ENCODE results near the gene LAMA3.

Gene LAMA3

DNA sequence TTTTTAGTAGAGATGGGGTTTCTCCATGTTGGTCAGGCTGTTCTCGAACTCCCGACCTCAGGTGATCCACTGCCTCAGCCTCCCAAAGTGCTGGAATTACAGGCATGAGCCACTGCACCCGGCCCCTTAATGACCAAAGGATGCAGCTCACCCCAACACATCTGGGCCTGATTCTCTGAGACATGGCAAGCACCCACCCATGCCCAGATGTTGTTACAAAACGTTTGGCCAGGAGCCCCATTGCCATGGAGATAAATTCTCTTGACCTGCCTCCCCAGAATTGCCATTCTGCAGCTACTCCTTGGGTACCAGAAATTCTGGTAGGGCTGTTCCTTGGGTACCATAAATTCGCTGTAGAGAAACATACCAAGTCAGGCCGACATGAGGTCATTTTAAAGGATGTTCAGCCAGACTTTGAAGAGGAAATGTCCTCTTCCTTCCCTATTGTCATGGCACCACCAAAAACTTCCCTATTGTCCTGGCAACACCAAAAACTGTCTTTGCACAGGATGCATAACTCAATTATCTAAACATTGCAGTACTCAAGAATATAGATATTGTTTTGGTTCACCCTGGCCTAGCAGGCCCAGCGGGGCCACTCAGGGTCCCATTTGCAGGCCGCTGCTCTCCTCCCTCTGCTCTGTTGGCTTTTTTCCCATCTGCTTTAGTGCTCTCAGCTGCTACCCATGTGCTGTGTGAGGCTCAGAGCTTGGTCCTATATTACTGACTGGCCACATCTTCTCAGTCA, 164.4 kb downstream of the LAMA3 start:
- no peak for DNase-seq (ENCODE audit: low spot score)

DNA sequence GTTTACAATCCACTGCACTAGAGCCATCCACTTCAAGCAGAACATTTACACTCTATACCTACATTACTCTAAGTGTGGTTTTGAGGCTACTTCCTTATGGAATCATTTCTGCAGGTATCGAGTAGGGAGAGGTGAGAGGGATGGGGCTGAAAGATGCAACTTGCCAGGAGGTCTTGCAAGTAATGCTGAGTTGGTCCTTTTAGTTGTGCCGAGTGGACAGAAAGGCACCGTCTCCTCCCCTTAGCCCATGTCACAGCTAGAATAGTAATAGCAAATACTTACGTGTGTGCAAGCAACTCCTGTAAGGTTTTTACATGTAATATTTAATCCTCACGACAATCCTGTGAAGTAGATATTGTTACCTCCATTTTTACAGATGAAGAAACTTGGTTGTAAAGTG, 166.5 kb downstream of the LAMA3 start:
- no peak for DNase-seq (ENCODE audit: low spot score)

DNA sequence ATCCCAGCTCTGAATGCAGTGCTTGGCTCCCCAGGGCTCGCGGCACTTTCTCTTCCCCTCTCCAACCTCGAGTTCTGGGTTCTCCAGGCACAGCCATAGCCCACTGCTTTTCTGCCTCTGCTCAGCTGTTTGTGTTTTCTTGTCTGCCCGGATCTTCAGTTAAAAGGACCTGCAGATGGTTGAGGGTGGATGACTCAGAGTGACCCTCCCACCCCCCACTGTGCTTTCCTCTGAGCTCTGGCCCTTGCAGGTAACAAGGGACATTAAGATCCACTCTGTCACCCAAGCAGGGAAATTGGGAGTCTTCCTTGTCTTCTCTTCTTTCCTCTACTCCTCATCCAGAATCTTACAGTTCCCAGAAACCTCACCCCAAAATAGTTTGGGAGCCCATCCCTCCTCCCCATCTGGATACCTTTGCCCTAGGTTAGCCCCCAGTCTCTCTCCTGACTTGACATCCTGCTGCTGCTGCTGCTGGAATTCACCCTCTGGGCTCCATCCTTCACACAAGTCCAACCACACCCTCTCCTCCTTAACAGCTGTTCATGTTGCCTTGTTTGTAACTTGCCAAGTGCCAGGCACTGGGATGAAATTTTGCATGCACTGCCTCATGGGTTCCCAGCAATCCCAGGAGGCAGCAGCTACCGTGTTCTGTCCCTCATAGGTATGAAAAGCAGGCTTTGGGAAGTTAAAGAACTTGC, 167.4 kb downstream of the LAMA3 start:
- no peak for DNase-seq (ENCODE audit: low spot score)

DNA sequence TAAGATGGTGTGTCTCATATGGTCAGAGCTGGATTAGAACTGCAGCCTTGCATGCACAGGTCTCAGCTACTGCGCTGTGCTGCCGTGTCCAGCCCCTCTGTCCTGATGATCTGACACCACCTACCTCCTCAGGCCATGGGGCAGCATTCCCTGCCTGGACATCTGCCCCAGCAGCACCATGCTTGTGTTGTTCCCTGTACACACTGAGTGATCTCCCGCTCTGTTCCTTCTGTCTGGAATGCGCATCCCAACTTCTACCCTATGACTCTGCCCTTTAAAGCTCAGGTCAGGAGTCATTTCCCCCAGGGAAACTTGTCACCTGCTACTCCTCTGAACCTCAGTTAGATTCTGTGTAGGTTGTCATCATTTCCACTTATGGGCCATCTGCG, 167.9 kb downstream of the LAMA3 start:
- no peak for DNase-seq (ENCODE audit: low spot score)

DNA sequence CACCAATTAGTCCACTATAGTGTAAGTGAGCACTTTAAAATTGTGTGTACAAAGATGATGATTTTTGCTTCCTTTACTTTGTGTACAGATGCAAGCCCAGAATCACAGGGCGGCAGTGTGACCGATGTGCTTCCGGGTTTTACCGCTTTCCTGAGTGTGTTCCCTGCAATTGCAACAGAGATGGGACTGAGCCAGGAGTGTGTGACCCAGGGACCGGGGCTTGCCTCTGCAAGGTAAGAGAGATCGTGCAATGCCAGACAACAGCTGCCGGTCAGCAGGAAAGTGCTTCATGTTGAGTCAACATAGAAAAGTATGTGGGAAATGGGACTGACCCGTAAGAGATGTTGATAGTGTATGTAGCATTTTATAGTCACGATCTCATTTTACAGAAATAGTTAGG, 168.5 kb downstream of the LAMA3 start:
- no peak for DNase-seq (ENCODE audit: low spot score)

DNA sequence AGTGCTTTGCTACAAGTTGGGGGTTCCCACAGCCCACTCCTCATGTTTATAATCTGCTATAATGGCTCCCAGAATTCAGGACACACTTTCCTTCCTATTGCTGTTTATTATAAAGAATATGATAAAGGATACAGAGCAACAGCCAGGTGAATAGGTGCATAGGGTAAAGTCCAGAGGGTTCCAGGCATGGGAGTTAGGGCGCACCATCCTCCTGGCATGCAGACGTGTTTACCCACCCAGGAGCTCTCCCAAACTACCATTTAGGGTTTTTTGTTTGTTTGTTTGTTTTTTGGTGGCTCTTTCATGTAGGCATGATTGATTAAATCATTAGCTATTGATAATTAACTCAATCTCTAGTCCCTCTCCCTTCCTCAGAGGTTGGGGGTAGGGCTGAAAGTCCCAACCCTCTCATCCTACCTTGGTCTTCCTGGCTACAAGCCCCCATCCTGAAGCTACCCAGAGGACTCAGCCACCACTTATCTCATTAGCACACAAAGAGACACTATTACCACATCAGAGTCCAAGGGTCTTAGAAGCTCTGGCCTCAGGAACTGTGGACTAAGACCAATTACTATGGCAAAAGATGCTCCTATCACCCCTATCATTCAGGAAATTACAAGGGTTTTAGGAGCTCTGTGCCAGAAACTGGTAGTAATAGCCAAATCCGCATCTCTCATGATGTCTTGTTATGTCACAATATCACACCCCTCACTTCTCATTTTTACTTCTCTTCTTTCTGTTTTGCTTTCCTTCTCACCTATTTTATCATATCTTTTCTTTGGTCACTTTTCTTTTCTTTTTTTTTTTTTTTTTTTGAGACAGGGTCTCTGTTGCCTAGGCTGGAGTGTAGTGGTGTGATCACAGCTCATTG, 170.4 kb downstream of the LAMA3 start:
- DNase-seq (ENCODE audit: low spot score): no peak

DNA sequence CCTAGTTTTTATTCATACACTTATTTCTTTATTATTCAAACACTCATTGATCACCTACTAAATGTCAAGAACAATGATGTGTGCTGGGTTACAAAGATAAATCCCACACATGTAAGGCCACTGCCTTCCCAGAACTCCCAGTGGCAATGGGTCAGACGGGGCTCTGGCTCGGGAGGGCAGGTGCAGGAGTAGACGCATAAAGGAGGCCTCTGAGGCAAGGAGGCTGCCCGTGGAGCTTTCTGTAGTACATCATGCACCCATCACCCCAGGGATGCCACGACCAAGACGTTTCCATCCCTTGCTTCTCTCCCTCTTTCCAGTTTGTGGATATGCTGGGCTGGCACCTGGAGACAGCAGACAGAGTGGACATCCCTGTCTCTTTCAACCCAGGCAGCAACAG, 172.1 kb downstream of the LAMA3 start:
- no peak for DNase-seq (ENCODE audit: low spot score)

DNA sequence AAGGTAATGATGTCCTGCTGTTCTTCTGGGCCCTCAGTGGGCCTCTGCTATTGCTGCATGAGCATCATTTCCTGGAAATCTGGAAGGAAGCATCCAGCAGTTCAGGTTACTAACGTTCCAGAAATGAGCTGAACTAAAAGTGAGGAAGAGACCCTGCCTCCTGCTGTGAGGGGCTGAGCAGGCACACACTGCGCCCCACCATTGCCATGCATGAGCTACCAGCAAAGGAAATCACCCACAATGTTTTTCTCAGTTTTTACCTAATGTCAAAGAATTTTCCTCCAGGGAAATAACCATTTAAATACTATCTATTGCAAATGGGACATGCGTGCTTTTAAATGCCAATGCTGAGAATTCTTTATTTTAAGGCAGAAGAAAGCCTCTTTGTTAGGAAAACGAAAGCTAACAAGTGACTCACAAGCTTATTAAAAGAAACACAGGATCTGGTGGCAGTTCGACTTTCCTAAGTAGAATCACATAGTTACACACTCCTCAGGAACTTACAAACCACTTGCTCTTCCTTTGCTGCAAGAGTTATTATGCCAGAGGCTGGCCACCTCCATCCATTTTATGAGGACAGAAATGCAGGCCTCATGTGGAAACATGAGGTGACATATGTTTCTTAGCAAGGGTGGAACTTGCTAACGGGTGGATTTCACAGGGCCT, 172.7 kb downstream of the LAMA3 start:
- peak; percentile 15 for DNase-seq (ENCODE audit: low spot score)

DNA sequence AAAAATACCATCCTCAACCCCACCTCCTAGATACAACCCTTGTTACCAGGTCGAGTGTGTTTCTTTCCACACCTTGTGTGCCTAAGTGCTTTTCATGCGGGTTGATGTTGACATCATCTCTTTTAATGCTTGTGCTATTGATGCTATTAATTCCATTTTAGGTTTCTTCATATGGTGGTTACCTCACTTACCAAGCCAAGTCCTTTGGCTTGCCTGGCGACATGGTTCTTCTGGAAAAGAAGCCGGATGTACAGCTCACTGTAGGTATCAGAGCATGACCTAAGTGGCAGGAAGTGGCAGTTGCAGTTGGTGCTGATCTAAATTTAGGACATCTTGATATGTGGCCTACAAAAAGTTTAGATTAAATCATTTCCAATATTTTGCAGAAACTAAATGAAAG, 175.4 kb downstream of the LAMA3 start:
- DNase-seq (ENCODE audit: low spot score): no peak

DNA sequence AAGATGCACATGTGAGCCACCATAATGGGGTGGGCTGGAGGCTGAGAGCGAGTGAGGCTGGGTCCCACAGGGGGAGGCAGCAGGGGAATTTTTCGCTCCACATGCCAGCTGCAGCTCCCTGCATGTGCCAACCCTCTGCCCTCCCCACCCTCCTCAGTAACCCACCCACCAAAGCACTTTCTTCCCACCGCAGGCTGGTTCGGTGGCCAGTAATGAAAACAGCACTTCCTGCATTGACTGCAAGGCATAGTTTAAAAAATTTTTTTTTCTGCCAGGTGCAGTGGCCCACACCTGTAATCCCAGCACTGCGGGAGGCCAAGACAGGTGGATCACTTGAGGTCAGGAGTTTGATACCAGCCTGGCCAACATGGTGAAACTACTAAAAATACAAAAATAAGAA, 177.8 kb downstream of the LAMA3 start:
- DNase-seq (ENCODE audit: low spot score): no peak

DNA sequence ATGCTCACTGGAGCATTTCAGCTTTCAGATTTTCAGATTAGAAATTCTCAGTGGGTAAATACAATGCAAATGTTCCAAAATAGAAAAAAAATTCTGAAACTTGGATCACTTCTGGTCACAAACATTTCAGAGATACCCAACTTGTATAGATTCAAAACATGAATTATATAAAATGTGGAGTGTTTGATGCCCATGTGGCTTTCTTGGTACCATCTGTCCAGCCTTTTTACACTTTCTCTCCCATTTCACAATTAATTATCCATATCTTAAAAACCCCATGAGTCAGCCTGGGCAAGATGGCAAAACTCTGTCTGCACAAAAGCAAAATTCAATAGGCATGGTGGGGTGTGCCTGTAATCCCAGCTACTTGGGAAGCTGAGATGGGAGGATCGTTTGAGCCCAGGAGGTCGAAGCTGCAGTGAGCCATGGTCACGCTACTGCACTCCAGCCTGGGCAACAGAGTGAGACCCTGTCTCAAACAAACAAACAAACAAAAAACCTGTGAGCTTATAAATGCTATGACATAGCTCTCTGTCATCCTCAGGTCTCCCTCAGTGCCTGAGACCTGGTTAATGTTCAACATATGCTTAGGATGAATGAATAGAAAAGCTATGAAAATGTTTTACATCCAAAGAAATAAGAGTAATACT, 179.0 kb downstream of the LAMA3 start:
- DNase-seq (ENCODE audit: low spot score): no peak

DNA sequence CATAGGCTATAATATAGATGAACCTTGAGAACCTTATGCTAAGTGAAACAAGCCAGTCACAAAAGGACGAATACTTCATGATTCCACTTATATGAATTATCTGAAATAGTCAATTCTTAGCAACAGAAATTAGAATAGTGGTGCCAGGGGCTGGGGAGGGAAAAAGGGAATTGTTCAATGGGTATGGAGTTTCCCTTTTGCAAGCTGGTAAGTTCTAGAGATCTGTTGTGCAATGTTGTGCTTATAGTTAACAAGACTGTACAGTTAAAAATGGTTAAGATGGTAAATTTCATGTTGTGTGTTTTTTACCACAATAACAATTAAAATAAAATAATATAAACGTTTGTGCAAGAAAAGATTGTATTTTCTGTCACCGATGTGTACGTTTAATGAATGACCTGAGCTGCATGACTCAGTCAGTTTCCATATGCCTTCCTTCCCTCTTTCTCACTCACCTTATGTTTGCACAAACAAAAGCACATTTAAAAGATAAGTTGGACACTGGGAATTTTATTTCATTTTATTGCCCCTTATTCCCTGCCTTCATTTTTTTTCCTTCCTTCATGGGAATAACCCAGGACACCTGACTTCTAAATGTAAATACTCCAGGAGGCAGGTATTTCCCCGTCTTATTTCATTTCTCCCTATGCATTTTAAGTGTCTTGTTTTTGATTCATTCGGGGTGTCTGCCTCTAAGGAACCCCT, 181.6 kb downstream of the LAMA3 start:
- DNase-seq (ENCODE audit: low spot score): no peak

DNA sequence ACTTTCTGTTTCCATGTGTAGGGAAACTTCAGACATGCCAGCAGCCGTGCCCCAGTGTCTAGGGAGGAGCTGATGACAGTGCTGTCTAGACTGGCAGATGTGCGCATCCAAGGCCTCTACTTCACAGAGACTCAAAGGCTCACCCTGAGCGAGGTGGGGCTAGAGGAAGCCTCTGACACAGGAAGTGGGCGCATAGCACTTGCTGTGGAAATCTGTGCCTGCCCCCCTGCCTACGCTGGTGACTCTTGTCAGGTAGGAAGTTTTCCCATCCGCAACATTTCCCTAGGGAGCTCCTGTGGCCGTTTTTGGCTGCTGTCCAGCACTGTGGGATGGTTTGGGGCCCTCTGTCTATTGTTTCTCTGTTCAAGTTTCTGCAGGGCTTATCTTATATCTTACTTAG, 182.2 kb downstream of the LAMA3 start:
- no peak for DNase-seq (ENCODE audit: low spot score)

DNA sequence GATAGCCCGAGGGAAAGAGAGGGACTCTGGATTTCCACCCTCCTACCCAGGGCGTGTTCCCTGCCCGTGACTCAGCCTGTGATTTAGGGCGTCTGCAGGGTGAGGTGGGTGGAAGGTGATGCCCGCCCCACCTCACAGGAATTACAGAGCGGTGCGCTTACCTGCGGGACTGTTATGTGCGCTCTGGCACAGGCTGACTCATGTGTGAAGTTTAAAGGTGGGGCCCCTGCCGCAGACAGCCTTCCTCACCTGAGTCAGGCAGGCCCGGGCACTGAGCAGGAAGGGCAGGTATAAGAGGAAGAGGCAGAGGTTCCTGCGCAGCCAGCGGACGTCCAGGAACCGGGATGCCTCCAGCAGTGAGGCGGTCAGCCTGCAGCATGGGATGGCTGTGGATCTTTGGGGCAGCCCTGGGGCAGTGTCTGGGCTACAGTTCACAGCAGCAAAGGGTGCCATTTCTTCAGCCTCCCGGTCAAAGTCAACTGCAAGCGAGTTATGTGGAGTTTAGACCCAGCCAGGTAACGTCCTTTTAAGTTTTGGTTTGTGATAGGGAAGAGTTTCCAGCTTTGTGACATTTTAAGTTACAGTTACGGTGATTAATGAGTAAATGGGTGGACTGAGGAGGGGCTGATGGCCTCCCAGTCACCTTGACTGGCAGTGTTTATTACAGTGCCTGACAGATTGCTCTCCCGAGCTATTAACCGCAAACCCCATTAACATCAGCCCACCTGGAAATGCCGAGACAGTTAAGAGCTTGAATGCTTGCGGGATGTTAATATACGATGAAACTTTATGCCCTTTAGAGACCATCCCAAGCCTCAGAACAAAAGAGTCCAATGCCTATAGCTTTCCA, 183.7 kb downstream of the LAMA3 start:
- no peak for DNase-seq (ENCODE audit: low spot score)

DNA sequence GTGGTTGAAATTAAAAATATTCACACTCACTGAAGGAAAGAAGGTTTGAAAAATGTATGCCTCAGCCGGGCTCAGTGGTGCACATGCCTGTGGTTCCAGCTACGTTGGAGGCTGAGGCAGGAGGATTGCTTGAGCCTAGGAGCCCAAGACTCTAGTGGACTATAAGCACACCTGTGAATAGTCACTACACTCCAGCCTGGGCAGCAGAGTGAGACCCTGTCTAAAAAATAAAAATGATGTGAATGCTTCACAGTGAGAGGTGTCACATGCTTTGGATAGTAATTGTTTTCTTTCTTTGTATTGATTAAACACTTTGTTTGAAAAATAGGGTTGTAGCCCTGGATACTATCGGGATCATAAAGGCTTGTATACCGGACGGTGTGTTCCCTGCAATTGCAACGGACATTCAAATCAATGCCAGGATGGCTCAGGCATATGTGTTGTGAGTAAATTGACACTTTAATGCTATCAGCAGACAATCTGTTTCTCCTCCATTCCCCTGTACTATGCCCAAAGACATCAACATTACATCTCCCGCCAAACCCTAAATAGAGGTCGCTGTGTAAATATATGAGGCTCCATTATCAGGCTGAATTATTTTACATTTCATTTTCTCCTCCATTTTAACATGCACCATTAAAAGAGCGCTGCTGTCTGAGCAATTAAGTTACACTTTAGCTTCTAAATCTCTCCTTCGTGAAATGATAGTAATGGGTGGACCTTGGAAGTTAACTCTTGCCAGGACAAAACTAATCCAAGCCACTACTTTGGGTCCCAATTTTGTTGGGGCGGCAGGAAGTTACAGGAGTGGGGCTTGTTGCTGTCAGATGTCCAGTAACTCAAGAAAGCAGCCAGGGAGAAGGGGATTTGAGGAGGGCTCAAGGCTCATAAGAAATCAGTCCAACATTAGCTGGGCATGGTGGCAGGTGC, 187.0 kb downstream of the LAMA3 start:
- no peak for DNase-seq (ENCODE audit: low spot score)

DNA sequence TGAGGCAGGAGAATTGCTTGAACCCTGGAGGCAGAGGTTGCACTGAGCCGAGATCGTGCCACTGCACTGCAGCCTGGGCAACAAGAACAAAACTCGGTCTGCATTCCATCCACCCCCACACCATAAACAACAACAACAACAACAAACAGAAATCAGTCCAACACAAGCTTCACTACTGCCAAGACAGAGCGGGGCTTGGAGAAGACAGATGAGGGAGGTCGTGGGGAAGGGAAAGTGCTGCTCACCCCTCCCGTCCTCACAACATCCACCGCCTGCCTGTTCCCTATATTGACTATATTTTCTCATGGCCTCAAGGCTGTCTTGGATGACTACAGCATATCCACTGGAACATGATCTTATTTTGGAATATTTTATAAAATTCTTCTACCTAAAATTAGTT, 187.7 kb downstream of the LAMA3 start:
- DNase-seq (ENCODE audit: low spot score): no peak

DNA sequence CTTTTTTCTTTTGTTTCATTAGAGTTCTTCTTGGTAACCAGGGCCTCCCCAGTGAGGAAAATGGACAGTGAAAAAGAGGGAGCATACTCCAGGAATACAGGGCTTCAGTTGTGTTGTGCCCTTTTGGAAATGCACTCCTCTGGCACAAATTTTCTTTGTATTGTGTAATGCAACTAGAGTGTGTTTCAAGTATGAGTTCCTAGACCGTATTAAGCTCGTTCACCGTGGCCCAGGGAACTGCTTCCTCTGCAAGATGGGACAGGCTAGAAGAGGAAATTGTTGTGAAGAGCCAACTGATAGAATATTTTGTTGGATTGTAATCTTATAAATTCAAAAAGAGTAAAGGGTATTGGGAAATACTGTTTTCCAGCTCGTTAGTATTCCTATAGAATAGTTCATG, 188.1 kb downstream of the LAMA3 start:
- no peak for DNase-seq (ENCODE audit: low spot score)

DNA sequence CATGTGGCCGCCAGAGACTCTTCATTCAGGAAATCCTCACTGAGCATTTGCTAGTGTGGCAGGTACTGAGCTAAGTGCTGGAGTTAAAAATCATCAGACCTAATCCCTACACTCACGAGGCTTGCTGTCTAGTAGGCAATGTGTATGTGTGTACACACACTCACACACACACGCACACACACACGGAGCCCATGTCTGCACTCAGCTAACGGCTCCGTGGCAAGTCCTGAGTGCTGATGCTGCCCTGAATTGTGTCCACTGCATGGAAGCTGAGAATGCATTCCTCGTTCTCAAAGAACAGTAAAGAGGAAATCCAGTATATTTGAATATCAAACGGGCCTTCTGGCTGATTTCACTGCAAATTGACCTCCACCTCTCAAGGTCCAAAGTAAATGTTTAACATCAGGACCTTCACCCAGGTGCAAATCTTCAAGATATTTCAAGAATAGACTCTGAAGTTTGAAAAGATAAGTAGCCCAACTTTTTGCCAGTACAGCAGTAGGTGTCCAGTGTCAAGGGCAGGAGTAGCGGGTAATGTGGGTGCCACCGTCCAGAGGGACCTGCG, 189.2 kb downstream of the LAMA3 start:
- DNase-seq (ENCODE audit: low spot score): no peak

DNA sequence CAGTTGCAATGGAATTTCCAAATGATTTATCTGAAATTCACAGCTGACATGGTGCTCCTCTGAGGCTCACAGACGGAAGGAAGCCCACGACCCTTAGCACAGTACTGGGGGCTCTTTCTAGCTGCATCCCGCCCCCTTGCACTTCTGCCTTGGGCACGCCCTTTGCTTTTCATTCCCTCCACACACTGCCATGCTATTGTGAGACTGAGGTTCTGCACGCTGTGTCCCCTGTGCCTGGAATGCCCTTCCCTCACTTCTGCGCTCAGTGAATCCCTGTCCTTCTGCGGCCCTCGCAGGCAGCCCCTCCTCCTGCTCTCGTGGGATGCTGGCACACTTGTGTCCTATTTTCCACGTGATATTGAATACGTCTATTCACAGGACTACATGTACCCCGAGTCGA, 189.9 kb downstream of the LAMA3 start:
- DNase-seq (ENCODE audit: low spot score): no peak

Data from pons (tissue), 1 donor.